ENCODE data around the gene KRT34.

Gene KRT34

DNA sequence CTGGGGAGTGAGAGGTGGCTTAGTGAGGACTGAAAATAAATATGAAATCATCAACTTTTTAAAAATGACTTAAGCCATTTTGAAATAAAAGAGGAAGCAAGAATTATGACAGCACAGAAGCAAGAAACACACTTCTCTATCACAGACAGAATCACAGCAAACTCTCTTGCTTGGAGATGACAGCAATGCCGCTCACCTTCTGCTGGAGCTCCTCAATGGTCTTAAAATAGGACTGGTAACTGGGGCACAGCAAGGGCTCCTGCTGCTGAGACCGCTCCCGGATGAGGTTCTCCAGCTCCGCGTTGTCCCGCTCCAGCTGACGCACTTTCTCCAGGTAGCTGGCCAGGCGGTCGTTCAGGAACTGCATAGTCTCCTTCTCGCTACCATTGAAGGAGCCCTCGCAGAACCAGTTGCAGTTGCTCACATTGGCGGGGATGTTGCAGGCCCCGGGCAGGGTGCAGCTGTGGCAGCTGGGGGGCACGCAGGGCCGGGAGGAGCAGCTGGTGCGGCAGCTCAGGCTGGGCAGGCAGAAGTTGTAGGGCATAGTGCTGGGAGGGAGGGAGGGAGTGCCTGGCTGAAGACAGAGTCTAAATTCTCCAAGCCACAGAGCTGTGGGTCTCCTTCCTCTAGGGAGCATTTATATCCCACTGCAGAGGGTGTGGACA is 15.0 kb upstream of the KRT34 start, which contains the start of gene KRT31:
Gene KRT31 (minus strand): TSS at position 613 of the 665 bp plus-strand sequence. CDS start 69 bp downstream, at position 544.
- TF ChIP-seq, protein P1, sequence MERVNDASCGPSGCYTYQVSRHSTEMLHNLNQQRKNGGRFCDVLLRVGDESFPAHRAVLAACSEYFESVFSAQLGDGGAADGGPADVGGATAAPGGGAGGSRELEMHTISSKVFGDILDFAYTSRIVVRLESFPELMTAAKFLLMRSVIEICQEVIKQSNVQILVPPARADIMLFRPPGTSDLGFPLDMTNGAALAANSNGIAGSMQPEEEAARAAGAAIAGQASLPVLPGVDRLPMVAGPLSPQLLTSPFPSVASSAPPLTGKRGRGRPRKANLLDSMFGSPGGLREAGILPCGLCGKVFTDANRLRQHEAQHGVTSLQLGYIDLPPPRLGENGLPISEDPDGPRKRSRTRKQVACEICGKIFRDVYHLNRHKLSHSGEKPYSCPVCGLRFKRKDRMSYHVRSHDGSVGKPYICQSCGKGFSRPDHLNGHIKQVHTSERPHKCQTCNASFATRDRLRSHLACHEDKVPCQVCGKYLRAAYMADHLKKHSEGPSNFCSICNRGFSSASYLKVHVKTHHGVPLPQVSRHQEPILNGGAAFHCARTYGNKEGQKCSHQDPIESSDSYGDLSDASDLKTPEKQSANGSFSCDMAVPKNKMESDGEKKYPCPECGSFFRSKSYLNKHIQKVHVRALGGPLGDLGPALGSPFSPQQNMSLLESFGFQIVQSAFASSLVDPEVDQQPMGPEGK (CRISPR knock-in tag; IDR thresholded peaks at IDR 0.05; ENCODE audit: borderline replicate concordance): no peak
- TF ChIP-seq, protein P2, sequence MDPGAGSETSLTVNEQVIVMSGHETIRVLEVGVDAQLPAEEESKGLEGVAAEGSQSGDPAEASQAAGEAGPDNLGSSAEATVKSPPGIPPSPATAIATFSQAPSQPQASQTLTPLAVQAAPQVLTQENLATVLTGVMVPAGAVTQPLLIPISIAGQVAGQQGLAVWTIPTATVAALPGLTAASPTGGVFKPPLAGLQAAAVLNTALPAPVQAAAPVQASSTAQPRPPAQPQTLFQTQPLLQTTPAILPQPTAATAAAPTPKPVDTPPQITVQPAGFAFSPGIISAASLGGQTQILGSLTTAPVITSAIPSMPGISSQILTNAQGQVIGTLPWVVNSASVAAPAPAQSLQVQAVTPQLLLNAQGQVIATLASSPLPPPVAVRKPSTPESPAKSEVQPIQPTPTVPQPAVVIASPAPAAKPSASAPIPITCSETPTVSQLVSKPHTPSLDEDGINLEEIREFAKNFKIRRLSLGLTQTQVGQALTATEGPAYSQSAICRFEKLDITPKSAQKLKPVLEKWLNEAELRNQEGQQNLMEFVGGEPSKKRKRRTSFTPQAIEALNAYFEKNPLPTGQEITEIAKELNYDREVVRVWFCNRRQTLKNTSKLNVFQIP (CRISPR knock-in tag; IDR thresholded peaks at IDR 0.05; ENCODE audit: borderline replicate concordance, low read depth): no peak
- TF ChIP-seq, protein P3, sequence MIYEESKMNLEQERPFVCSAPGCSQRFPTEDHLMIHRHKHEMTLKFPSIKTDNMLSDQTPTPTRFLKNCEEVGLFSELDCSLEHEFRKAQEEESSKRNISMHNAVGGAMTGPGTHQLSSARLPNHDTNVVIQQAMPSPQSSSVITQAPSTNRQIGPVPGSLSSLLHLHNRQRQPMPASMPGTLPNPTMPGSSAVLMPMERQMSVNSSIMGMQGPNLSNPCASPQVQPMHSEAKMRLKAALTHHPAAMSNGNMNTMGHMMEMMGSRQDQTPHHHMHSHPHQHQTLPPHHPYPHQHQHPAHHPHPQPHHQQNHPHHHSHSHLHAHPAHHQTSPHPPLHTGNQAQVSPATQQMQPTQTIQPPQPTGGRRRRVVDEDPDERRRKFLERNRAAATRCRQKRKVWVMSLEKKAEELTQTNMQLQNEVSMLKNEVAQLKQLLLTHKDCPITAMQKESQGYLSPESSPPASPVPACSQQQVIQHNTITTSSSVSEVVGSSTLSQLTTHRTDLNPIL (CRISPR knock-in tag; IDR thresholded peaks at IDR 0.05; ENCODE audit: low read depth): no peak
- TF ChIP-seq, protein P4, sequence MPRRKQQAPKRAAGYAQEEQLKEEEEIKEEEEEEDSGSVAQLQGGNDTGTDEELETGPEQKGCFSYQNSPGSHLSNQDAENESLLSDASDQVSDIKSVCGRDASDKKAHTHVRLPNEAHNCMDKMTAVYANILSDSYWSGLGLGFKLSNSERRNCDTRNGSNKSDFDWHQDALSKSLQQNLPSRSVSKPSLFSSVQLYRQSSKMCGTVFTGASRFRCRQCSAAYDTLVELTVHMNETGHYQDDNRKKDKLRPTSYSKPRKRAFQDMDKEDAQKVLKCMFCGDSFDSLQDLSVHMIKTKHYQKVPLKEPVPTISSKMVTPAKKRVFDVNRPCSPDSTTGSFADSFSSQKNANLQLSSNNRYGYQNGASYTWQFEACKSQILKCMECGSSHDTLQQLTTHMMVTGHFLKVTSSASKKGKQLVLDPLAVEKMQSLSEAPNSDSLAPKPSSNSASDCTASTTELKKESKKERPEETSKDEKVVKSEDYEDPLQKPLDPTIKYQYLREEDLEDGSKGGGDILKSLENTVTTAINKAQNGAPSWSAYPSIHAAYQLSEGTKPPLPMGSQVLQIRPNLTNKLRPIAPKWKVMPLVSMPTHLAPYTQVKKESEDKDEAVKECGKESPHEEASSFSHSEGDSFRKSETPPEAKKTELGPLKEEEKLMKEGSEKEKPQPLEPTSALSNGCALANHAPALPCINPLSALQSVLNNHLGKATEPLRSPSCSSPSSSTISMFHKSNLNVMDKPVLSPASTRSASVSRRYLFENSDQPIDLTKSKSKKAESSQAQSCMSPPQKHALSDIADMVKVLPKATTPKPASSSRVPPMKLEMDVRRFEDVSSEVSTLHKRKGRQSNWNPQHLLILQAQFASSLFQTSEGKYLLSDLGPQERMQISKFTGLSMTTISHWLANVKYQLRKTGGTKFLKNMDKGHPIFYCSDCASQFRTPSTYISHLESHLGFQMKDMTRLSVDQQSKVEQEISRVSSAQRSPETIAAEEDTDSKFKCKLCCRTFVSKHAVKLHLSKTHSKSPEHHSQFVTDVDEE (CRISPR knock-in tag; IDR thresholded peaks at IDR 0.05): no peak
- no peak for TF ChIP-seq ZNF8 (CRISPR knock-in tag; IDR thresholded peaks at IDR 0.05)
- TF ChIP-seq, protein P5, sequence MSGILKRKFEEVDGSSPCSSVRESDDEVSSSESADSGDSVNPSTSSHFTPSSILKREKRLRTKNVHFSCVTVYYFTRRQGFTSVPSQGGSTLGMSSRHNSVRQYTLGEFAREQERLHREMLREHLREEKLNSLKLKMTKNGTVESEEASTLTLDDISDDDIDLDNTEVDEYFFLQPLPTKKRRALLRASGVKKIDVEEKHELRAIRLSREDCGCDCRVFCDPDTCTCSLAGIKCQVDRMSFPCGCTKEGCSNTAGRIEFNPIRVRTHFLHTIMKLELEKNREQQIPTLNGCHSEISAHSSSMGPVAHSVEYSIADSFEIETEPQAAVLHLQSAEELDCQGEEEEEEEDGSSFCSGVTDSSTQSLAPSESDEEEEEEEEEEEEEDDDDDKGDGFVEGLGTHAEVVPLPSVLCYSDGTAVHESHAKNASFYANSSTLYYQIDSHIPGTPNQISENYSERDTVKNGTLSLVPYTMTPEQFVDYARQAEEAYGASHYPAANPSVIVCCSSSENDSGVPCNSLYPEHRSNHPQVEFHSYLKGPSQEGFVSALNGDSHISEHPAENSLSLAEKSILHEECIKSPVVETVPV (CRISPR knock-in tag; IDR thresholded peaks at IDR 0.05): no peak
- no peak for TF ChIP-seq ESRRG (CRISPR knock-in tag; IDR thresholded peaks at IDR 0.05)
- no peak for TF ChIP-seq OSR1 (CRISPR knock-in tag; IDR thresholded peaks at IDR 0.05)
- TF ChIP-seq ZFP3 (CRISPR knock-in tag; IDR thresholded peaks at IDR 0.05): no peak
- no peak for TF ChIP-seq TCF4 (CRISPR knock-in tag; IDR thresholded peaks at IDR 0.05; ENCODE audit: borderline replicate concordance)
- no peak for TF ChIP-seq PPARA (CRISPR knock-in tag; IDR thresholded peaks at IDR 0.05; ENCODE audit: borderline replicate concordance)
- no peak for TF ChIP-seq ARNTL (CRISPR knock-in tag; IDR thresholded peaks at IDR 0.05; ENCODE audit: borderline replicate concordance, low read depth)
- TF ChIP-seq ZC3H10 (CRISPR knock-in tag; IDR thresholded peaks at IDR 0.05): no peak
- no peak for TF ChIP-seq RARB (CRISPR knock-in tag; IDR thresholded peaks at IDR 0.05)
- no peak for TF ChIP-seq ZFP30 (CRISPR knock-in tag; IDR thresholded peaks at IDR 0.05)
- TF ChIP-seq TOX (CRISPR knock-in tag; IDR thresholded peaks at IDR 0.05; ENCODE audit: borderline replicate concordance): no peak
- TF ChIP-seq ISL1 (CRISPR knock-in tag; IDR thresholded peaks at IDR 0.05): no peak

DNA sequence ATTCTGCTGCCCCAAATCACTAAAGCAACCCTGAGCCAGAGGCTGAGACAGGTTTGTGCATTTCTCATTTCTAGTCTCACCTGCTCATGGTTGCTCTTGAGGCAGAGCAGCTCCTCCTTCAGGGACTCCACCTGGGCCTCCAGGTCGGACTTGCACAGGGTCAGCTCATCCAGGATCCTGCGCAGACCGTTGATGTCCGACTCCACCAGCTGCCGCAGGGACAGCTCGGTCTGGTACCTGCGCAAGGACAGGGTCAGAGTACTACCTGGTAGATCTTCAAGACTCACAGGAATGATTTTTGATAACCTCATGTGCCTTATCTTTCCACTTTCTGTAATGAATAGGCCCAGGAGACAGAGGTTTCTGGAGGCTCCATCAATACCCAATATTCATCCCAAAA is 14.2 kb upstream of the KRT34 start:
- TF ChIP-seq TOX (CRISPR knock-in tag; IDR thresholded peaks at IDR 0.05; ENCODE audit: borderline replicate concordance) (no peak), ZNF565 (CRISPR knock-in tag; conservative IDR thresholded peaks at IDR 0.05; ENCODE audit: low read depth) (no peak), OSR1 (CRISPR knock-in tag; IDR thresholded peaks at IDR 0.05) (no peak), ZC3H10 (CRISPR knock-in tag; IDR thresholded peaks at IDR 0.05) (no peak), SNAI2 (CRISPR knock-in tag; IDR thresholded peaks at IDR 0.05) (no peak), ZNF70 (CRISPR knock-in tag; IDR thresholded peaks at IDR 0.05) (no peak), ESRRG (CRISPR knock-in tag; IDR thresholded peaks at IDR 0.05) (no peak), ZFP30 (CRISPR knock-in tag; IDR thresholded peaks at IDR 0.05) (no peak), PPARA (CRISPR knock-in tag; IDR thresholded peaks at IDR 0.05; ENCODE audit: borderline replicate concordance) (no peak), RARB (CRISPR knock-in tag; IDR thresholded peaks at IDR 0.05) (no peak), ARNTL (CRISPR knock-in tag; IDR thresholded peaks at IDR 0.05; ENCODE audit: borderline replicate concordance, low read depth) (no peak), ZNF8 (CRISPR knock-in tag; IDR thresholded peaks at IDR 0.05) (no peak)
- TF ChIP-seq, protein P5 (CRISPR knock-in tag; IDR thresholded peaks at IDR 0.05): no peak
- TF ChIP-seq, protein P3 (CRISPR knock-in tag; IDR thresholded peaks at IDR 0.05; ENCODE audit: low read depth): no peak
- ATAC-seq: no peak

More for the DNA sequence above, 15.0 kb upstream of the KRT34 start, which contains the start of gene KRT31:
- ATAC-seq: no peak

Data from SK-N-SH treated with all-trans-retinoic acid at 6 μM for 48 hours (cell line).